ENCODE results near the gene SCAI.
"Not testable (repeated sequence)": the region's sequence is repeated elsewhere in the genome, so short reads cannot be mapped to it uniquely, and the experiment has no call there.

Gene SCAI

GRCh38 chr9:125169895-125170294, 26.6 kb upstream of the SCAI start:
- no peaks in the 10 kb centered on the region for H3K9me3 ChIP-seq (ENCODE audit: control insufficient read depth, insufficient read depth, low read depth, low read length)
- no peak for TF ChIP-seq ZFP41 (tag by site-specific recombination; IDR thresholded peaks at IDR 0.05; ENCODE audit: borderline replicate concordance)
- CTCF ChIA-PET = interaction anchor here (0.6 to 0.7 kb wide), 2 partner anchors 21 to 353 kb away, joined by 3 read pairs; no protein-coding TSS in a partner anchor
- peaks cover 0 to 24% of the 10 kb centered on the region in 2 experiments for H3K36me3 ChIP-seq (ENCODE audit: control insufficient read depth in 2 of 2, insufficient read depth in 1 of 2, low read length in 2 of 2)
- POLR2A ChIA-PET = interaction anchor here (0.6 to 0.8 kb wide), 2 partner anchors 71 to 193 kb away, joined by 3 read pairs; partner anchors contain the start of gene HSPA5
- no peak overlapping the region for H3K4me3 ChIP-seq (ENCODE audit: low read depth, low read length)
- no peaks in the 10 kb centered on the region for H3K4me1 ChIP-seq (ENCODE audit: control insufficient read depth, insufficient read depth, low read length)
- H3K27ac ChIP-seq (ENCODE audit: extremely low read depth, low read depth, low read length) = no peak overlapping the region

GRCh38 chr9:125166762-125167161, 23.4 kb upstream of the SCAI start:
- no peak overlapping the region for H3K4me3 ChIP-seq (ENCODE audit: low read depth, low read length)
- H3K27ac ChIP-seq (ENCODE audit: extremely low read depth, low read depth, low read length) = no peak overlapping the region
- no peaks in the 10 kb centered on the region for H3K4me1 ChIP-seq (ENCODE audit: control insufficient read depth, insufficient read depth, low read length)
- H3K36me3 ChIP-seq (ENCODE audit: control insufficient read depth in 2 of 2, insufficient read depth in 1 of 2, low read length in 2 of 2) = peaks cover 0 to 24% of the 10 kb centered on the region in 2 experiments
- peak; percentile 68; the same call in 1 of the 2 replicates for TF ChIP-seq ZNF121 (tag by site-specific recombination; IDR thresholded peaks at IDR 0.05)
- TF ChIP-seq ZNF23 (tag by site-specific recombination; IDR thresholded peaks at IDR 0.05; ENCODE audit: borderline replicate concordance) = no peak
- H3K9me3 ChIP-seq (ENCODE audit: control insufficient read depth, insufficient read depth, low read depth, low read length) = no peaks in the 10 kb centered on the region
- POLR2A ChIA-PET = no interaction called here
- CTCF ChIA-PET = no interaction called here

DNA sequence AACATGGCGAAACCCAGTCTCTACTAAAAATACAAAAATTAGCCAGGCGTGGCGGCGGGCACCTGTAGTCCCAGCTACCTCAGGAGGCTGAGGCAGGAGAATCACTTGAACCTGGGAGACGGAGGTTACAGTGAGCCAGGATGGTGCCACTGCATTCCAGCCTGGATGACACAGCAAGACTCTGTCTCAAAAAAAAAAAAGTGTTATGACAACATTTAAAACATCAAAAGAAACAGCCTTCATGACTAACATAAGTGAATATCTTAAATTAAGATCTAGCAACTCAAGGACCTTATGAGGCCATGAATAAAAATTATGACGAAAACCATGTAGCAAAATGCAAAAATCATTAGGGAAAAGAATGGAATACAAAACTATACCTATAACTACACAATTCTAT, 19.6 kb upstream of the SCAI start:
- peaks cover 0 to 11% of the 10 kb centered on the region in 2 experiments; a peak in 2 of 3 replicates for H3K36me3 ChIP-seq (ENCODE audit: control insufficient read depth in 2 of 2, insufficient read depth in 1 of 2, low read length in 2 of 2)
- not testable (repeated sequence) for H3K9me3 ChIP-seq (ENCODE audit: control insufficient read depth, insufficient read depth, low read depth, low read length); H3K4me1 ChIP-seq (ENCODE audit: control insufficient read depth, insufficient read depth, low read length); H3K27ac ChIP-seq (ENCODE audit: extremely low read depth, low read depth, low read length); H3K4me3 ChIP-seq (ENCODE audit: low read depth, low read length)
- POLR2A ChIA-PET = interaction anchor here (1.2 kb wide), 1 partner anchor 79 kb away, joined by 3 read pairs; no protein-coding TSS in a partner anchor
- CTCF ChIA-PET = interaction anchor here (1.5 kb wide), 1 partner anchor 8 kb away, joined by 4 read pairs; no protein-coding TSS in a partner anchor

GRCh38 chr9:125161284-125161918, 18.1 kb upstream of the SCAI start:
- Histone ChIP-seq H3K36me3 (ENCODE audit: control insufficient read depth in 2 of 2, insufficient read depth in 1 of 2, low read length in 2 of 2) (peaks cover 0 to 20% of the 10 kb centered on the region in 2 experiments; a peak in 2 of 3 replicates), H3K27ac (ENCODE audit: extremely low read depth, low read depth, low read length) (no peak overlapping the region), H3K4me3 (ENCODE audit: low read depth, low read length) (no peak overlapping the region), H3K9me3 (ENCODE audit: control insufficient read depth, insufficient read depth, low read depth, low read length) (no peaks in the 10 kb centered on the region), H3K4me1 (ENCODE audit: control insufficient read depth, insufficient read depth, low read length) (no peaks in the 10 kb centered on the region)
- CTCF ChIA-PET = interaction anchor here (1.2 kb wide), 1 partner anchor 18 kb away, joined by 5 read pairs; the partner anchor contains the start of gene SCAI
- POLR2A ChIA-PET = interaction anchor here (0.6 to 0.7 kb wide), 3 partner anchors 18 to 241 kb away, joined by 3 to 7 read pairs (median 5); partner anchors contain the start of gene SCAI
- no peak for TF ChIP-seq ZNF529 (tag by site-specific recombination; IDR thresholded peaks at IDR 0.05; ENCODE audit: insufficient replicate concordance)
- TF ChIP-seq ZEB2 (tag by site-specific recombination; IDR thresholded peaks at IDR 0.05) = no peak
- no peak for TF ChIP-seq ZNF292 (tag by site-specific recombination; IDR thresholded peaks at IDR 0.05; ENCODE audit: borderline replicate concordance, low read depth)
- no peak for TF ChIP-seq TRIM28 (IDR thresholded peaks at IDR 0.05; ENCODE audit: borderline replicate concordance, low read length)
- TF ChIP-seq ZNF792 (tag by site-specific recombination; IDR thresholded peaks at IDR 0.05) = no peak
- no peak for TF ChIP-seq SETDB1 (IDR thresholded peaks at IDR 0.05; ENCODE audit: insufficient read length, low read length)
- no peak for TF ChIP-seq ZNF670 (tag by site-specific recombination; IDR thresholded peaks at IDR 0.05; ENCODE audit: low read depth)
- no peak for TF ChIP-seq ZNF510 (tag by site-specific recombination; IDR thresholded peaks at IDR 0.05; ENCODE audit: insufficient replicate concordance)
- no peak for TF ChIP-seq IKZF3 (tag by site-specific recombination; IDR thresholded peaks at IDR 0.05)
- no peak for TF ChIP-seq KLF10 (tag by site-specific recombination; IDR thresholded peaks at IDR 0.05)
- TF ChIP-seq ZNF138 (tag by site-specific recombination; IDR thresholded peaks at IDR 0.05; ENCODE audit: borderline replicate concordance) = no peak
- no peak for TF ChIP-seq ZNF148 (tag by site-specific recombination; IDR thresholded peaks at IDR 0.05; ENCODE audit: borderline replicate concordance)
- TF ChIP-seq EGR2 (tag by site-specific recombination; IDR thresholded peaks at IDR 0.05; ENCODE audit: low read depth) = no peak
- TF ChIP-seq SP7 (tag by site-specific recombination; IDR thresholded peaks at IDR 0.05) = no peak
- no peak for TF ChIP-seq KLF16 (tag by site-specific recombination; IDR thresholded peaks at IDR 0.05)
- TF ChIP-seq ZNF174 (tag by site-specific recombination; IDR thresholded peaks at IDR 0.05) = no peak
